GM21447 (cell line): ENCODE data around the gene TMEM121.

Experiments used
- ATAC-seq: cut with Tn5 transposase; IDR thresholded peaks from one replicate; pipeline ENCODE4 v1.9.1; 2021; ENCODE audit not compliant: unreplicated experiment

TMEM121 gene

GRCh38 chr14:105497671-105498429 is 28.5 kb upstream of the TMEM121 start:
- ATAC-seq, result no peak

- ATAC-seq, result no peak
These were observed 27.7 kb upstream of the TMEM121 start for GRCh38 chr14:105498430-105499255.

GRCh38 chr14:105499256-105500035 is 26.9 kb upstream of the TMEM121 start:
- ATAC-seq, result no peak

GRCh38 chr14:105500036-105500725 is 26.2 kb upstream of the TMEM121 start:
- ATAC-seq, result no peak

GRCh38 chr14:105500726-105501101 is 25.7 kb upstream of the TMEM121 start:
- no peak for ATAC-seq

- ATAC-seq, result no peak
These were observed 24.7 kb upstream of the TMEM121 start for GRCh38 chr14:105501504-105502291.

GRCh38 chr14:105502446-105503295 is 23.7 kb upstream of the TMEM121 start:
- no peak for ATAC-seq

- ATAC-seq, result no peak
These were observed 23.1 kb upstream of the TMEM121 start for GRCh38 chr14:105503296-105503640.

- no peak for ATAC-seq
These were observed 22.3 kb upstream of the TMEM121 start for GRCh38 chr14:105503935-105504692.

- no peak for ATAC-seq
These were observed 21.3 kb upstream of the TMEM121 start for GRCh38 chr14:105505101-105505500.

- ATAC-seq, result no peak
These were observed 19.1 kb upstream of the TMEM121 start for GRCh38 chr14:105507247-105507646.

GRCh38 chr14:105508069-105508468 is 18.3 kb upstream of the TMEM121 start:
- ATAC-seq, result no peak

- no peak for ATAC-seq
These were observed 17.8 kb upstream of the TMEM121 start for GRCh38 chr14:105508601-105509000.

- no peak for ATAC-seq
These were observed 9.3 kb upstream of the TMEM121 start for GRCh38 chr14:105517096-105517495.

- ATAC-seq, result no peak
These were observed 6.3 kb upstream of the TMEM121 start for GRCh38 chr14:105519946-105520698.

- ATAC-seq, result no peak
These were observed 1.1 kb upstream of the TMEM121 start for GRCh38 chr14:105525326-105525725.

- no peak for ATAC-seq
These were observed 495 bp downstream of the TMEM121 start for GRCh38 chr14:105526776-105527380.
